Central memory CD8-positive, alpha-beta T cell (primary cell): ENCODE data around the gene CASTOR1.

Source experiments
- ATAC-seq: fragments of 150-1000 bp; cut with Tn5 transposase; replicated peaks from 2 replicates; pipeline ENCODE4 v1.10.0; 2022; ENCODE audit warnings: mild to moderate bottlenecking, moderate FRiP score, moderate number of reproducible peaks; ENCODE audit not compliant: poor library complexity, severe bottlenecking; ENCODE audit errors: extremely low read depth
- DNase-seq, 2 donors: peaks; one replicate each; pipeline ENCODE4 v3.0.0; 2021; ENCODE audit warnings: low spot score in 2 of 2
- H3K27ac Mint-ChIP-seq: one replicate; pipeline ENCODE4 v1.8.0; 2022; ENCODE audit warnings: low read depth, mild to moderate bottlenecking, moderate library complexity, mixed read lengths
- H3K27me3 Mint-ChIP-seq: one replicate; pipeline ENCODE4 v1.8.0; 2022; ENCODE audit warnings: mixed read lengths
- H3K36me3 Mint-ChIP-seq: one replicate; pipeline ENCODE4 v1.8.0; 2022; ENCODE audit warnings: mild to moderate bottlenecking, moderate library complexity, mixed read lengths; ENCODE audit not compliant: insufficient read depth
- H3K4me1 Mint-ChIP-seq: one replicate; pipeline ENCODE4 v1.8.0; 2022; ENCODE audit warnings: mixed read lengths
- H3K4me3 Mint-ChIP-seq: one replicate; pipeline ENCODE4 v1.8.0; 2022; ENCODE audit warnings: mild to moderate bottlenecking, moderate library complexity, mixed read lengths
- H3K9me3 Mint-ChIP-seq: one replicate; pipeline ENCODE4 v1.8.0; 2022; ENCODE audit warnings: mixed read lengths

The CASTOR1 gene

GRCh38 chr22:30236875-30237274, 52.4 kb downstream of the CASTOR1 start:
- no peak overlapping the region for H3K27ac Mint-ChIP-seq
- no peak for DNase-seq
- no peaks in the 10 kb centered on the region for H3K36me3 Mint-ChIP-seq
- H3K9me3 Mint-ChIP-seq: no peaks in the 10 kb centered on the region
- H3K4me3 Mint-ChIP-seq: no peak overlapping the region
- no peaks in the 10 kb centered on the region for H3K4me1 Mint-ChIP-seq
- no peak for ATAC-seq
- H3K27me3 Mint-ChIP-seq: no peaks in the 10 kb centered on the region

GRCh38 chr22:30235687-30236170, 53.6 kb downstream of the CASTOR1 start:
- Mint-ChIP-seq H3K4me1 (no peaks in the 10 kb centered on the region), H3K36me3 (no peaks in the 10 kb centered on the region), H3K9me3 (no peaks in the 10 kb centered on the region), H3K27me3 (no peaks in the 10 kb centered on the region), H3K4me3 (no peak overlapping the region), H3K27ac (peak overlapping the region; percentile 25)
- no peak for ATAC-seq
- DNase-seq: no peak
